Smooth muscle cell (in vitro differentiated cells): ENCODE measurements around the gene KIT. TPM values are rescaled to one million over a fixed set of nuclear protein-coding genes. Genes with fewer than 3 reads are reported as not detected.

Experiments
- DNase-seq: peaks from one replicate; lab custom pipeline; 2025; ENCODE audit not compliant: unreplicated experiment; lab: John Stamatoyannopoulos, UW
- H2AFZ ChIP-seq: fragments of 200-600 bp; sonication (generic); 2 replicates; pipeline ENCODE4 v1.6.0; 2016; ENCODE audit warnings: antibody characterized with exemption, low read depth, mild to moderate bottlenecking
- H3F3A ChIP-seq: fragments of 200-600 bp; sonication (generic); 2 replicates; pipeline ENCODE4 v1.6.0; 2017; ENCODE audit warnings: antibody characterized with exemption, low read depth
- H3K27ac ChIP-seq: fragments of 200-600 bp; sonication (generic); 2 replicates; pipeline ENCODE4 v1.5.1; 2016; ENCODE audit warnings: low read depth, mild to moderate bottlenecking
- H3K27me3 ChIP-seq: fragments of 200-600 bp; sonication (generic); 2 replicates; pipeline ENCODE4 v1.6.1; 2016; ENCODE audit warnings: low read depth, mild to moderate bottlenecking
- H3K36me3 ChIP-seq: fragments of 200-600 bp; sonication (generic); 2 replicates; pipeline ENCODE4 v1.5.1; 2016; ENCODE audit warnings: low read depth
- H3K4me1 ChIP-seq: fragments of 200-600 bp; sonication (generic); 2 replicates; pipeline ENCODE4 v1.5.1; 2016; ENCODE audit warnings: low read depth
- H3K4me2 ChIP-seq: fragments of 200-600 bp; sonication (generic); 2 replicates; pipeline ENCODE4 v1.6.0; 2016; ENCODE audit warnings: mild to moderate bottlenecking
- H3K4me3 ChIP-seq: fragments of 200-600 bp; sonication (generic); 2 replicates; pipeline ENCODE4 v1.5.1; 2016; ENCODE audit warnings: mild to moderate bottlenecking
- H3K79me2 ChIP-seq: fragments of 200-600 bp; sonication (generic); 2 replicates; pipeline ENCODE4 v1.6.0; 2016; ENCODE audit warnings: low read depth, mild to moderate bottlenecking
- H3K9ac ChIP-seq: fragments of 200-600 bp; sonication (generic); 2 replicates; pipeline ENCODE4 v1.6.0; 2016; ENCODE audit warnings: low read depth
- H3K9me3 ChIP-seq: fragments of 200-600 bp; sonication (generic); replicated peaks from 2 replicates; pipeline ENCODE4 v1.5.1; 2016; ENCODE audit warnings: low read depth
- H4K20me1 ChIP-seq: fragments of 200-600 bp; sonication (generic); 2 replicates; pipeline ENCODE4 v1.6.0; 2016; ENCODE audit warnings: low read depth
- CTCF ChIP-seq: fragments of 200-600 bp; sonication (generic); IDR thresholded peaks from 2 replicates; pipeline ENCODE4 v1.5.1; 2017; ENCODE audit warnings: borderline replicate concordance, mild to moderate bottlenecking, antibody characterized with exemption; ENCODE audit not compliant: insufficient read depth, poor library complexity, severe bottlenecking
- WGBS: methylation state at CpG from one replicate; pipeline ENCODE4 v1.1.7; 2016; ENCODE audit warnings: low lambda C conversion rate; 5-methylcytosine and 5-hydroxymethylcytosine counted together
- polyA plus RNA-seq: library from polyadenylated mRNA; unstranded; fragments of >200 nt; fragmentation: Nextera tagmentation; extraction: Ambion mirVana; gene quantifications from 2 replicates; pipeline ENCODE4 v1.2.1, GENCODE V29; 2016
- total RNA-seq: library from RNA; depleted of rRNA; stranded (reverse); fragments of >200 nt; gene quantifications from 2 replicates; pipeline ENCODE4 v1.2.3, GENCODE V29; 2014

The KIT gene
- total and polyA plus RNA-seq, 2 experiments from 2014 or later = 3.2 to 7.0 TPM

DNA sequence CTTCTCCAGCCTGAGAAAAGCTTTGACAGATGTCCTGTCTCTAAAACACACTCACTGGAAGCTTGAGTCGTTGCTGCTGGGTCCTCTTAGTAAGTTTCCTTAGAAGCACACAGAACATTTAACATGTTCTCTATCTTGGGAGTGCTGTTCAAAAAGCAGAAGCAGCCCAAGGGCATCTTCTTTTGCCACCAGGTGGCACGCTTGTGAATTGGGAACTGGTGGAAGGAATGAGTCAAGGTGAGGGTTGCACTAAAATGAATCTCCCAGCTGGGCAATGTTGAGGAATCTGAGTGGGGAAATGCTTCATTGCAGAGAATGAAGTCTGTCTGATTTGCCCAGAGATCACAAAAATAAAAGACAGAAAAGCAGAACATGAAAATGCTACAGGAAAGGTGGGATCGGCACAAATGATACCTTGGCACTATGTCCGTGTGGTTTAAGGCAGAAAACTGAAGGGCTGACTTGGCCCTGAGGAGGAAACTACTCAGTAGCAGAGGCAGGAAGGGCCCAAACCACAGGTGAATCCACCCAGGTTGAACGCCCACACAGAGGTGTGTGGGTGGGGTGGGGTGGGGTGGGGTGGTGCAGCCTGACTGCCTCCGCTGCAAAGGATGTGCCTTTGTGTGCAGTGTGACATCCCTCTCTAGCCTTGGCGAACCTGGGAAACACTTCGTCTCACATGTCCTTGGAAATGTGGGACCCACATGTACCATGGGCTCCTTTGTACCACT, 26.0 kb downstream of the KIT start:
- no peaks in the 10 kb centered on the region for H3K79me2 ChIP-seq
- H3K4me3 ChIP-seq = no peak overlapping the region
- no peak overlapping the region for H3K4me2 ChIP-seq
- H3K27ac ChIP-seq = no peak overlapping the region
- H3K9ac ChIP-seq = no peak overlapping the region
- H3K9me3 ChIP-seq = no peaks in the 10 kb centered on the region
- H3K27me3 ChIP-seq = no peaks in the 10 kb centered on the region
- H4K20me1 ChIP-seq = no peaks in the 10 kb centered on the region
- no peaks in the 10 kb centered on the region for H3F3A ChIP-seq
- 86% methylated on average over 8 of the region's 8 CpGs for WGBS
- H3K4me1 ChIP-seq = no peaks in the 10 kb centered on the region
- DNase-seq = no peak
- no peaks in the 10 kb centered on the region for H3K36me3 ChIP-seq
- no peak overlapping the region for H2AFZ ChIP-seq
- peak; percentile 39 for TF ChIP-seq CTCF

DNA sequence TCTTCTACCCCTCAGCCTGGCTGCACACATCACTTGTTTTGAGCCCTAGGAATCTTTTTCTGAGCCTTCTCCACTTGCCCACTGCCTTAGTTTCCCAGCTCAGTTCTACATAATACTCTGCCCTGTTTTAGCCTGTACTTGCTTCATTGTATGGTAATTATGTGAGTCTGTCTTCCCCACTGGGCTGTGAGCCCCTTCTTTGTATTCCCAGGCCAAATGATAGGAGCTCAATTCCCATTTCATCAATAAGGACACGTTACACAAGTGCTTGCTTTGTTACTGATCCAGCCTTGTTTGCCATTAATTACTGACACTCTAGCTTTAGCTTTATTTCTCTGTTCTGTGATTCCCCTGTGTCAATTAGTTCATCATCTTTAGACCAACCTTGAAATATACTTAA, 28.1 kb downstream of the KIT start:
- H3K4me3 ChIP-seq = no peak overlapping the region
- TF ChIP-seq CTCF = no peak
- no peaks in the 10 kb centered on the region for H4K20me1 ChIP-seq
- no peaks in the 10 kb centered on the region for H3F3A ChIP-seq
- no peak overlapping the region for H2AFZ ChIP-seq
- H3K36me3 ChIP-seq = no peaks in the 10 kb centered on the region
- no peaks in the 10 kb centered on the region for H3K27me3 ChIP-seq
- 87% methylated on average over 1 of the region's 1 CpG for WGBS
- no peak for DNase-seq
- H3K9me3 ChIP-seq = no peaks in the 10 kb centered on the region
- H3K79me2 ChIP-seq = no peaks in the 10 kb centered on the region
- H3K27ac ChIP-seq = no peak overlapping the region
- no peak overlapping the region for H3K4me2 ChIP-seq
- no peaks in the 10 kb centered on the region for H3K4me1 ChIP-seq
- H3K9ac ChIP-seq = no peak overlapping the region

DNA sequence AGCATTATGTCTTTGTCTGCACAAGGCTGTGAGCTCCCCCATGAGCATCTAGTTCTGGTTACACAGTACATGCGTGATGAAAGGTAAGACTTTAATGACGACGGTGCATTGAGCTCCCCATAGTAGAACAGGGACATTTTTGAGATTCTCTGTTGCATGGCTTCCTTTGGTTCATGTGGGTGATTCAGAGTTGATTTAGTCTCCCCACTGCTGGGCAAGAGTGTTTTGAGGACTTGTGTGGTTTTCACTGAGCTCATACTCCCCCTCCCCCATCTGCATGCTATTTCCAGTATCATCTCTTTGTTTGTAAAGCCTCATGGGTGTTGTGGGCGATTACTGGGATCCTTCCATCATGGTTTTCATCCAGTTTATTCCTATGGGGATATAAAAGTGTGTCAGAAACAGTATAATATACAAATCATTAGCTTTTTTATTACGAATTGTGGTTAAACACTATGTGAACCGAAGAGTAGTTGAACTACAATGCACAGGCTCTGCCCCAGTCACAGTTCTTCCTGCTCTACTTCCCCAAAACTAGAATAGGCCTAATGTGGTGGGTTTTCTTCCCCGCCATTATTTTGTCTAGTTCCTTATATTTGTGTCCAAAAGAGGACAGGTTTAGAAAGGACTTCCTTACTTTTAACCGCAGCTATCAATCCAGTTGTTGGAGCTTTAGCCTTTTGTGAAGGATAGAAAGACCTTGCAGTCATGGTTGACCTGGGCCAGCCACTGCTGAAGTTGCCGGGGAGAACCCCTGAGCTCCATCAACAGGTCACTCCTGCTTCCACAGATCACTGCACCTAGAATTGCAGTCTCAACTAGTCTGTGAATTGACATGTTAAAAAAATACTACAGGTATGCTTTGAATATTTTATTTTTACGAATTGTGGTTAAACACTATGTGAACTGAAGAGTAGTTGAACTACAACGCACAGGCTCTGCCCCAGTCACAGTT, 30.4 kb downstream of the KIT start:
- H3K4me2 ChIP-seq = no peak overlapping the region
- H3K9me3 ChIP-seq = no peaks in the 10 kb centered on the region
- DNase-seq = no peak
- H4K20me1 ChIP-seq = no peaks in the 10 kb centered on the region
- H3K36me3 ChIP-seq = no peaks in the 10 kb centered on the region
- H3K79me2 ChIP-seq = no peaks in the 10 kb centered on the region
- no peak overlapping the region for H3K9ac ChIP-seq
- H3K27me3 ChIP-seq = no peaks in the 10 kb centered on the region
- no peak overlapping the region for H3K27ac ChIP-seq
- 88% methylated on average over 11 of the region's 11 CpGs for WGBS
- no peaks in the 10 kb centered on the region for H3K4me1 ChIP-seq
- H2AFZ ChIP-seq = no peak overlapping the region
- no peak for TF ChIP-seq CTCF
- no peak overlapping the region for H3K4me3 ChIP-seq
- H3F3A ChIP-seq = no peaks in the 10 kb centered on the region
